ENCODE measurements around the gene QPCT. TPM values are rescaled to one million over a fixed set of nuclear protein-coding genes. Genes with fewer than 3 reads are reported as not detected.
"Not testable (repeated sequence)": the region's sequence is repeated elsewhere in the genome, so short reads cannot be mapped to it uniquely, and the experiment has no call there.

The QPCT gene
- not detected in 2 replicates for polyA plus RNA-seq (2014; cell fraction: cytosol; rRNA removed)
- not detected in 2 replicates for polyA plus RNA-seq (2014; cell fraction: nucleus; rRNA removed)

DNA sequence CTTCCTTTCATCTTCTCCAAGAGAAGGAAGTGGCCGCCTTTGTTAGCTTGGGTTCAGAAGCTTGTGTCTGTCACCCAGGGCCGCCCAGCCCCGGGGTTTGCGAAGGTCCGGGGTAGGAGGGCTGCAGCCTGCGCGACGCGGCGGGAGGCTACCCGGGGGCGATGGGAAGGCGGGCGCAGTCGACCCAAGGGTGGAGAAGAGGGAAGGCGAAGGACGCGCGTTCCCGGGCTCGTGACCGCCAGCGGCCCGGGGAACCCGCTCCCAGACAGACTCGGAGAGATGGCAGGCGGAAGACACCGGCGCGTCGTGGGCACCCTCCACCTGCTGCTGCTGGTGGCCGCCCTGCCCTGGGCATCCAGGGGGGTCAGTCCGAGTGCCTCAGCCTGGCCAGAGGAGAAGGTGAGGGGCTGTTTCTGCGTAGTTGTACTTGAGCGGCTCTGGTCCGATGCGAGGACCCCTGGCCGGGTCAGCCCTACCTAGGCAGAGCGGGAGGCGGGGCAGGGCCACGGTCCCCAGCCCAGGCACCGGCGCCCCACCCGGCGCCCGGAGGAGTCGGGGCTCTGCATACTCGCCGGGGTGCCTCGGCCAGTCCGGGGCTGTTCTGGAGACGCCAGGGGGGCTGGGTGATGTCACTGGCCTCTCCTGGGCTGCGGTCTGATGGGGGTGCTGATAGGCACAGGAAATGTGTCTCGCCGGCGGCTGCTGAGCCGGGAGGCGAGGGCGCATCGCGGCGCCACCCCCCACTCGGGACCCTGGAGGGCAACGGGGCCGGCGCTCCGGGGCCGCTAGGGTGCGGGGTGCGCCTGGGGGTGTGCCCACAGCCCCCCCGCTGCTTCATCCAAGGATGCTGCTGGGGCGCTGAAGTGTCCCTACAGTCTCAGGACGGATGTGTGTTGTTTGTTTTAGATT is at the start of gene QPCT:
TSS of gene QPCT (plus strand) at position 178 of the 909 bp plus-strand sequence. CDS start at position 280, 102 bp downstream.
- DNase-seq (ENCODE audit: low spot score), result no peak

DNA sequence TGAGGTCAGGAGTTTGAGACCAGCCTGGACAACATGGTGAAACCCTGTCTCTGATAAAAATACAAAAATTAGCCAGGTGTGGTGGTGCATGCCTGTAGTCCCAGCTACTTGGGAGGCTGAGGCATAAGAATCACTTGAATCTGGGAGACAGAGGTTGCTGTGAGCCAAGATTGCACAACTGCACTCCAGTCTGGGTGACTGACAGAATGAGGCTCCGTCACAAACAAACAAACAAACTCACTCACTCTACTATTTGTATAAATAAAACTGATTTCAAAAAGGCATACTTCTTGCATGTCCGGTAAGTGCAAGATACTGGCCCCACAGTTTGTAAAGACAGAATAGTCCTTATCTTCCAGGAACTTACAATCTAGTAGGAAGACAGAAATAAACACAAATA is 49.6 kb upstream of the QPCT start:
- not testable (repeated sequence) for DNase-seq (ENCODE audit: low spot score)

DNA sequence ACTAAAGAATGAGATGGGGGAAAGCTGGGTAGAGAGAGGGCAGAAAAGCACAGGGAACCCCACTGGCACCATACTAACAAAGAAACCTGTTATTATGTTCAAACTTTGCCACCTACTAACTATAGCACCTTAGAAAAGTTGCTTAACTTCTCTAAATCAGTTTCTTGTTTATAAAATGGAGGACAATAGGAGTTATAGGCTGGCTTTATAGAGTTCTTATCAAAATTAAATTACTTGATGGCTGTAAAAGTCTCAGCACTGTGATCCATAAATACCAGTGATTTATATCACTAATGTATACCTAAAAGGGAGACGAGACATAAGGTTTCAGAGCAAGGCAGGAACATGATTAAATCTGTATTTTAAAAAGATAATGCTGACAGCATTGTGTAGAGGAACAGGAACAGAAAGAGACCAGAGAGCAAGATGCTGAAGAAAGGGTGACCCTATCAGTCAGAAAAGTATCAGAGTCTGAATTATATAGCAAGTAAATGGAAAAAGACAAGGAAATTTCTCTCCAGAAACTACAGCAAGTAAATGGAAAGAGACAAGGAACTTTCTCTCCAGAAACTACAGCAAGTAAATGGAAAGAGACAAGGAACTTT is 48.9 kb upstream of the QPCT start:
- DNase-seq (ENCODE audit: low spot score), result no peak

DNA sequence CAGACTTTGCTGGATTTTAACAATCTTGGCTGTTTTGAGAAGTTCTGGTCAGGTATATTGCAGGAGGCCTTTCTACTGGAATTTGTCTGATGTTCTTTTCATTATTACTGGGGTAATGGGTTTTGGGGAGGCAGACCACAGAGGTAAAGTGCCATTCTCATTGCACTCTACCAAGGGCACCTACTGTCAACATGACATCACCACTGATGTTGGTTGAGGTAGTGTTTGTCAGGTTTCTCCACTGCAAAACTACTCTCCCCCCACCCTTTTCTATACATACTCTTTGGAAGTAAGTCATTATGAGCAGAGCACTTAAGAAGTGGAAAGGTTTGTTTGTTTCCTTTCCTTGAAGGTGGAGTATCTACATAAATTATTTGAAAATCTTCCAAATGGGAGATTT is 46.8 kb upstream of the QPCT start:
- DNase-seq (ENCODE audit: low spot score), result no peak

DNA sequence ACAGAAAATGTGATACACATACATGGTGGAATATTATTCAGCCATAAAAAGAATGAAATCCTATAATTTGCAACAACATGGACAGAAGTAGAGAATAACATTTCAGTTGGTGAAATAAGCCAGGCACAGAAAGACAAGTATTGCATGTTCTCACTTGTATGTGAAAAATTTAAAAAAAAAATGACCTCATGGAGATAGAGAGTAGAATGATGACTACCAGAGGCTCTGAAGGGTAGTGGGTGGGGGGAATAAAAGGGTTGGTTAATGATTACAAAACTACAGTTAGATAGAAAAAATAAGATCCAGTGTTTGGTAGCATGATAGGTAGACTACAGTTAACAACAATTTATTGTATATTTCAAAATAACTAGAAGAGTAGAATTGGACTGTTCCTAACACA is 44.3 kb upstream of the QPCT start:
- DNase-seq (ENCODE audit: low spot score), result no peak

DNA sequence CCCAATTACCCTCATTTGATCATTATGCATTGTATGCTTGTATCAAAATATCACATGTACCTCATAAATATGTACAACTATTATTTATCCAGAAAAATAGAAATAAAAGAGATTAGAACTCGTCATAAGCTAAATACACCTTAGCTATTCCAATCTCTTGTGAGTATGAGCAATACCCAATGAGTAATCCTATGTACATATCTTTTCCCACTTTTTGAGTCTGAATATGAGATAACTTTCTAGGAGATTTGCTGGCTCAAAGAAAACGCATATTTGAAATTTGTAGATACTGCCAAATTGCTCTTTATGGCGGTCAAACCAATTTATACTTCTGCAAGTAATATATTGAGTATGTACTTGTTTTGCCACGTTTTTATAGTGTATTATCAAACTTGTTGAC is 43.9 kb upstream of the QPCT start:
- no peak for DNase-seq (ENCODE audit: low spot score)

DNA sequence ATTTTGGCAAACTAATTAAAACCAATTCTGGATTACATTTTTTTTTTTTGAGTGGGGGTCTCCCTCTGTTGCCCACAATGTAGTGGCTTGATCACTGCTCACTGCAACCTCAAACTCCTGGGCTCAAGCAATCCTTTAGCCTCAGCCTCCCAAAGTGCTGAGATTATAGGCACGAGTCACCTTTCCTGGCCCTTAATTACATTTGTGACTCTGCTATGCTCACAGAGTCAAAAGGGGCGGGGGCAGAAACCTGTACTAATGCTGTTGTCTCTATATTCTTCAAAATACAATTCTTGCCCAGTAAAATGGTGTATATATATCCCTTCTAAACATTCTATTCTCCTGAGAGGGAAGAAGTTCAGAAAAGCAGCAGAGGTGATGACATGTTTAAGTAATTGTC is 43.0 kb upstream of the QPCT start:
- DNase-seq (ENCODE audit: low spot score), result no peak

DNA sequence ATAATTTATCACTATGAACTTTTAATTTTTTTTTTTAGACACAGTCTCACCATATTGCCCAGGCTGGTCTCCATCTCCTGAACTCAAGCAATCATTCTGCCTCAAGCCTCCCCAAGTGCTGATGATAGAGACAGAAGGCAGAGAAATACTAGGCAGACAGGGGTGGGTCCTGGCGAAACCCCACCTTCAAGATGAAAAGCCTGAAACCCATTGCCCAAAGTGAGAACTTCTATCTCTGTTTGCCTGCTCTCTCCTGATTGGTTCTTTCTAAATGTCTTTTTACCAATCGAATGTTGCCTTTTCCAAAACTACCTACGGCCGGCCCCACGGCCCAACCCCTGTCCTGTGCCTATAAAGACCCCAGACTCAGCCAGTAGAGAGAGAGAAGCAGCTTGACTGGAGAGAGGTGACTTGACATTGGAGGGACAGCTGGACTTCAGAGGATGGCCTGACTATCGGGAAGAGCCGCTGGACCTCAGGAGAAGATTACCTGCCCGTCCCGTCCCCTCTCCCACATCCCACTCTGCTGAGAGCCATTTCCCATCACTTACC is 41.7 kb upstream of the QPCT start:
- DNase-seq (ENCODE audit: low spot score), result no peak

DNA sequence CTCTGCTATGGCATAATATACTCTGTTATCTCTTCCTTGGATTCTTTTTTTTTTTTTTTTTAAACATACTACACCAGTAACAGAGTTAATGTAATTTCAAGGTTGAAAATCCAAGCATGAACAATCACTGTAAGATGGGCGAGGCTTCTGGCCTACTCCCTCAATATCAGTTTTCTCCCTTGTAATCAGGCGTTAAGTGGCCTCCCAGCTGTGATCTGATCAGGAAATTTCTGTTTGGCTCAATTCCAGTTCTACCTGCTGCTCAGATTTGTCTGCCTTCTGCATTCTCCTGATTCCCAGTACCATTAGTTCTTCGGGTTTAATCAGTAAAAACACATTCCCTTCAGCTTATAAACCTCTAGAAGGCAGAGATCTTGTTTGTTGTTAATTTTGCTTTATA is 38.4 kb upstream of the QPCT start:
- DNase-seq (ENCODE audit: low spot score), result peak; percentile 10

DNA sequence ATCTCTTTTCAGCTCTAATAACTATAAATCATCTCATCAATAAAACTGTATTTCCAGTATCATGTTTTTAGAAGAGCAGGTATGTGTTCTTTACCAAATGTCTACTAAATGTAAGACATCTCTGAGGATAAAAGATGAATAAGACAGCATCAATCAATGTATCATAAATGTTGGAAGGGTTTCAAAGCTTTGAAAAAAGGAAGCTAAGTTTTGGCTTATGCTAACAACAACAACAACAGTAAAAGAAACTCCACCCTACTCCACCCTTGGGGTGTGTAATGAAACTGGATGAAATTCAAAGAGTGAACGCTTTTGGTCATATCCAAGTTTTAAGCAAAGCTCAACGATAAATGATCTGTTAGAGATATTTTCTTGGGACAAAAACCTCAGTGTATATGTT is 36.9 kb upstream of the QPCT start:
- DNase-seq (ENCODE audit: low spot score), result no peak

DNA sequence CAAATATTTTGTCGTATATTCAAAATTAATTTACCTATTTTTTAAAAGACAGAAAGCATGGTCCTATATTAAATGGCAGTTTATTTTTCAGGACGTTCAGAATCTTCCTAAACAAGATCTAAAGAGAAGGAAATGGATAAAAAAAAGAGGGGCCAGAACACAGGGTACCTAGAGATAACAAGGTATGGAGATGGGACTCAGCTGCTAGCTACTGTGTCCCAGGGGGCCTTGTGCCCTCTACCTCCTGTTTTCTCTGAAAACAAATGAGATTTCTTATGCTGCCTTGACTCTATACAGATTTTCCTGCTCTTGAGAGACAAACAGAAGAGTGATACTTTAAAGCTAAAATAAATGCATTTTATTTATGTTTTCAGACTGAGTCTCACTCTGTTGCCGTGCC is 29.1 kb upstream of the QPCT start:
- DNase-seq (ENCODE audit: low spot score), result no peak

DNA sequence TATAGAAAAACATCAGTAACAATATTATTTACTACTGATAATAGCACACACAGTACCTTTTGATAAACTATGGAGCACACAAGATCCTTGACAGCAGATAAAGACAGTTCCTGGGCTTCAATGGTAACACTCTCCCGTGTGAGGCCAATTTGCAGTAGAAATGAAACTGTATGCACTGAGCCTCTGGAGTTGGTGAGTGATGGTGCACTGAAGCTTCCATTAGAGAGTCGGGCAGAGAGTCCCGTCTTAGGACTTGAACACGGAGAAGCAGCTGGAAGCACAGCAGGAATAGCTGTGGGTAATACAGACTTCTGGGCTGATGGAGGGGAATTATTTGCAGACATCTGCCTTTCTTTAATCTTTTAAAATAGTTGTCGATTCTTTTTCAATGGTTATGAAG is 28.2 kb upstream of the QPCT start:
- no peak for DNase-seq (ENCODE audit: low spot score)

DNA sequence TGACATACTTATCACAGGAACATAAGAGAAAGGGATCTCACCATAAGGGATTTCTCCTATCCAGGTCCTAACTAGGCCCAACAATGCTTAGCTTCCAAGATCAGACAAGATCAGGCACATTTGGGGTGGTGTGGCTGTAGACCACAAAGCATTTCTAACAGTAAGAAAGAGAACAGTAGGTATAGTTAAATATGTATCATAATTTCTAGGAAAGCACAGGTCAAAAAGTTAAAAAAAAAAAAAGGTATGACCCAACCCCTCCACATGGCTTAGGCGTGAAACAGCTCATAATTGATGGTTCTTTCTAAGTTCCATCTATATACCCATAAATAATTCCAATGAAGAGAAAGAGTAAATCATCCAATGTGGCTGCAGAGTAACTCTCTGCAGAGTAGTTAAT is 26.7 kb upstream of the QPCT start:
- DNase-seq (ENCODE audit: low spot score), result no peak

DNA sequence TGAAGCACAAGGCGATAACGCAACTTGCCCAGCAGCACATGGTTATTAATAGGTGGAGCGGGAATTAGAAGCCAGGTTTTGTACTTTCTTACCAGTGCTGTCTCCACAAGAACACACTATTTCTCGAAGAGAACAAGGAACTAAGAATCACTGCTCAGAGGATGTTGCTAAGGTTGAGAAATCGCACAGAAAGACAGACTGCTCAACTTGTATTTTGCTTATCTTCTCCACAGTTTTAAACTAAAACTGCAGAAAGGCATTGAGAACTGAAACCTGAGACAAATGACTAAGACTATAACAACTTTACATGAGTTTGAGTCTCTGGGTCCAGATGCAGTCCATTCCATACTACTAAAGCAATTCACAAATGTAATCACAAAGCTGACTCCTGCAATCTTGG is 26.0 kb upstream of the QPCT start:
- no peak for DNase-seq (ENCODE audit: low spot score)

DNA sequence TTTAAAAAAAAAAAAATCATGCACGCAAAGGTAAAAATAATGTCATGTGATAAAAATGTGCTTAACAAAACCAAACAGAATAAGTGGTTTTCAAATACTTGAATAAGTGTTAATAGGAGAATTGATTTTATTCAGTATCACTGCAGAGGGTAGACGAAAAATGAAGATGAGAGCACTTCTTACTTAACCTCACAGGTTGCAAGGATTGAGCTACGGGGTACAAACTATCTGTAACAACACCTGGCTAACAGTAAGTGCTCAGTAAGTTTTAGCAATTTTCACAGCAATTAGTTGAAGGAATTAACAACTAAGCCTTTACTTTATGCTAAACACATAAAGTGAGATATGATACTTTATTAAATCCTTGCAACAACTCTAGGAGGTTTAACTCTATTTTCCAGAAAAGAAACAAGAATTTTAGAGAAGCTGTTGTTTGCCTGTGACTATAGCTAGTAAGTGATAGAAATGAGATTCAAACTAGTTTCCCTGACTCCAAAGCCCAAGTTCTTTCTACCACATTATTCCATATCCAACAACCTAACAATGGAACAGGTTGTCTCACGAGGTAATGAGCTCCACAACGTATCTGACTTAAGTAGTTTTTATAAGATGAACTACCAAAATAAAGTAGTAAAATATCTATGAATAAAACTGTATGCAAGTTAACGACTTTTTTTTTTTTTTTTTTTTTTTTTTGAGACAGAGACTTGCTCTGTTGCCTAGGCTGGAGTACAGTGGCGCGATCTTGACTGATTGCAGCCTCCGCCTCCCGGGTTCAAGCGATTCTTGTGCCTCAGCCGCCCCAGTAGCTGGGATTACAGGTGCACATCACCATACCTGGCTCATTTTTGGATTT is 24.4 kb upstream of the QPCT start:
- no peak for DNase-seq (ENCODE audit: low spot score)

DNA sequence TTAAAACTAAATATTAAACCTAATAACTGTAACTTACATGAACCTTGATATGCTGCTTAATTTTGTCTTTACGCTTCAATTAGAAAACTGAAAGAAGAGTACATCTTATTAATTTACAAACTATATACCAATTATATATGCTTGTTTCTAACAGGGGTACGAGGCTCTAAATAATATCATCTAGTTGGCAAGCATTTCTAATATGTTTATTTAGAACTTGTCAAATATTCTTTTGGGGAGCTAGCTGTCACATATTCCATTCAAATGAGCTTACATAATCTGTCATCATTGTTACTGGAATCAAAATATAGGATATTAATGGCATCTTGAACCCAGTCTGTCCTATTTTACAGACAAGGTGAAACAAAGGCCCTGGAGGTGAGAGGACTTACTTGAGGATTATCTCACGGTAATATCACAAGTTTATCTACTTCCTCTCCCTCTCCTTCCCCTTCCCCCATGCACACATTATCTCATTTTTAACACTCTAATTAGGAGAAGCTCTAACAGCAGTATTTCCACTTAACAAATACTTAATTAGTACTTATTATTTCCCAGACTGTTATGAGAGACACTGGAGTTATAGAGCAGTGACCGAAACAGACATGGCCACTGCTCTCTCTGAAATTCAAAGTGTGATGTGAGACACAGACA is 23.3 kb upstream of the QPCT start:
- DNase-seq (ENCODE audit: low spot score), result no peak

DNA sequence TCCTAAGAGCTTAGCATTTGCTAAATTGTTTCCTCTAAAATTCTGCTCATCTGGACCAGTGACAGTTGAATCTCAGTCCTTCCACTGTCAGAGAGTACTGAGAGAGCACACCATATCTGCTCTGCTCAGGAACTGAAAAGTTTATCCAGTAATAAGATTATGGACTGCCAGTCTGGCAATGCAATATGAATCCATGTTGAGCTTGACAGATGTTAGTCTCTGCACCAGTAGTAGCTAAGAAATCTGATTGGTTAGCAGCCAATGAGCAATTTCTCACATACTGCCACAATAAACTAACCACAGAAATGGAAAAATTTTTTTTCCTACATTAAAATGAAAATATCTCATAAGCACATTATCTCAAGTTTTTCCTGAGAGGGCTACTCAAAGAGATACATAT is 22.1 kb upstream of the QPCT start:
- peak; percentile 62 for DNase-seq (ENCODE audit: low spot score)

DNA sequence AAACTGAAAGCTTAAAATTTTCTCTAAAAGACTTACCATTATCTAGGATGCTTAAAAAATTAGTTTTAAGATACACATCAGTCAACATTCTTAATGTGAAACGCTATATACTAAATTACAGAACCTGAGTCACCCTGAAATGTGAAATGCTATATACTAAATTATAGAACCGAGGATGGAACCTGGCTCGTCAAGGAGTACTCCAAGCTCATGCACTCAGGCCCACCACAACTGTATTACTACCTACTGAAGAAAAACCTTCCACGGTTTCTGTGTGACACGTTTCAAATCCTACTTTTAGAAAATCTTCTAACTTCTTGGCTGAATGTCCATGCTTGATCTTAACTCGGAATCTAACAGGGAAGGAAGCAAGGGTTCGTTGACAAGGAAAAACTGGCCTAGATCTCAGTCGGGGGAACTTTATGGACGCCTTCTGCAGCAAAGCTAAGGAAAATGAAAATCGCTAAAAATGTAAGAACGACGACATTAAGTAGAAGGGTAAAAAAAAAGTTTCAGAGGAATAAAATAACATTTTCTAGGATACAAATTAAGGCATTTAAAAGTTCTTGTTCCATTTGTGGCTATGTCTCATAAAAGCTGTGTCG is 21.2 kb upstream of the QPCT start:
- DNase-seq (ENCODE audit: low spot score), result no peak

DNA sequence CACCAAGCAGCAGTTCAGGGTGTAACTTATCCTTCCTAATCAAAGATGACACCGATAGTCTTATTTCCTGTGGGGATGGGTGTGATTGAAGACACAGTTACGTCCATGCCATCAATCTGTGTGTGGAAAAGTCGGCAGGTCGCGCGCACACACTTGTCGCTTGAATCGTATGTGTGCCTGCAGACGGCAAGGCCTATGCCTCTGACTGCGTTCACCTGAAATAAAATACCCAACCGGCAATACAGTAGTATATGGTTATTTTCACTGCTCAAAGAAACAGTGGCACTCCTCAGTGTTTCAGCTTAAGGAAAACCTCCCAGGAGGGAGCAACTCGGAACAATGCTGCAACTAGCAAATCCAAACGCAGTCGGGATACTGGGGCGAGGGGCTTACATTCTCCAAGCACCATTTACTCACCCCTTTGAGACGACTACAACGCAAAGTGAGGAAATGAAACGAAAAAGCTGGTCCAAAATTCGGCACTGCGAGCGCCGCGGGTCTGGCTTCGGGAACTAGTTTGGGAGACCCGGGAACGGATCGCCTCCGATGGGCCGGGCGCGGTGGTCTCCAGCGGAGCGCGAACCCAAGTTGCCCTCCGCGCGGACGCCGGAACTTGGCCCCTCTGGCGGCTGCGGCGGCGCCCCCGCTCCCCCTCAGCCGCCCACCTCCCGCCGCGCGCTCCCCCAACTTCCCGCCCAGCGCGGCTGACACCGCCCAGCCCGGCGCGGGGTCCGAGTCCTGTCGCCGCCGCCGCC is 20.5 kb upstream of the QPCT start:
- peak; percentile 26 for DNase-seq (ENCODE audit: low spot score)

DNA sequence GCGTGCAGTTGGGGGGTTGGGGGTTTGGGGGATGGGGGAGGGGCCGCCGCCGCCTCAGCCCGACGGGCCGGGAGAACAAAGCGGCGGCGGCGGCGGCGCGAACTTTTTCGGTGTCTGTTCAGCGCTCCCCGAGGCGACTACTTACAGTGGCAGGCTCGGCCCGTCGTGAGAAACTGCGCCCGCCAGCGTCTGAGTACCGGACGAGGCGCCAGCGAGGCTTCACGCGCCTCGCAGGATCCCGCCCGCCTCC is 20.0 kb upstream of the QPCT start:
- DNase-seq (ENCODE audit: low spot score), result no peak

All from SK-N-DZ (cell line).